WTC11 (cell line): ENCODE measurements around the gene PGK2.
"Not testable (repeated sequence)": the region's sequence is repeated elsewhere in the genome, so short reads cannot be mapped to it uniquely, and the experiment has no call there.

Source experiments
- CTCF ChIP-seq: fragments of 200-600 bp; IDR thresholded peaks from 2 replicates; pipeline ENCODE4 v1.8.0; 2022; ENCODE audit warnings: antibody characterized with exemption
- FOXJ3 ChIP-seq: sonication (generic); formaldehyde crosslinking; IDR thresholded peaks from 2 replicates; pipeline ENCODE4 v1.9.0; 2021; ENCODE audit warnings: missing genetic modification reagents, mild to moderate bottlenecking, borderline replicate concordance
- JUN ChIP-seq: sonication (generic); formaldehyde crosslinking; IDR thresholded peaks from 2 replicates; pipeline ENCODE4 v1.8.0; 2023; ENCODE audit warnings: mild to moderate bottlenecking, missing genetic modification reagents
- OVOL2 ChIP-seq: fragments of 250-450 bp; sonication (Bioruptor Pico); IDR thresholded peaks from 2 replicates; pipeline ENCODE4 v1.9.0; 2021; ENCODE audit warnings: mild to moderate bottlenecking, borderline replicate concordance
- TP53 ChIP-seq: sonication (generic); formaldehyde crosslinking; IDR thresholded peaks from 2 replicates; pipeline ENCODE4 v1.8.1; 2023; ENCODE audit warnings: mild to moderate bottlenecking, missing genetic modification reagents
- TF ChIP-seq, protein P1 (sequence below): sonication (generic); formaldehyde crosslinking; IDR thresholded peaks from 2 replicates; pipeline ENCODE4 v1.8.1; 2022; ENCODE audit warnings: missing genetic modification reagents, borderline replicate concordance

- not testable (repeated sequence) for TF ChIP-seq CTCF; TP53 (CRISPR knock-in tag); OVOL2 (CRISPR knock-in tag); FOXJ3 (CRISPR knock-in tag); JUN (CRISPR knock-in tag)
- TF ChIP-seq, protein P1, sequence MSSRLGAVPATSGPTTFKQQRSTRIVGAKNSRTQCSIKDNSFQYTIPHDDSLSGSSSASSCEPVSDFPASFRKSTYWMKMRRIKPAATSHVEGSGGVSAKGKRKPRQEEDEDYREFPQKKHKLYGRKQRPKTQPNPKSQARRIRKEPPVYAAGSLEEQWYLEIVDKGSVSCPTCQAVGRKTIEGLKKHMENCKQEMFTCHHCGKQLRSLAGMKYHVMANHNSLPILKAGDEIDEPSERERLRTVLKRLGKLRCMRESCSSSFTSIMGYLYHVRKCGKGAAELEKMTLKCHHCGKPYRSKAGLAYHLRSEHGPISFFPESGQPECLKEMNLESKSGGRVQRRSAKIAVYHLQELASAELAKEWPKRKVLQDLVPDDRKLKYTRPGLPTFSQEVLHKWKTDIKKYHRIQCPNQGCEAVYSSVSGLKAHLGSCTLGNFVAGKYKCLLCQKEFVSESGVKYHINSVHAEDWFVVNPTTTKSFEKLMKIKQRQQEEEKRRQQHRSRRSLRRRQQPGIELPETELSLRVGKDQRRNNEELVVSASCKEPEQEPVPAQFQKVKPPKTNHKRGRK, result not testable (repeated sequence)
Measured at GRCh38 chr6:49796842-49797455, 9.9 kb upstream of the PGK2 start.
